ENCODE measurements around the gene G0S2.

G0S2 gene

DNA sequence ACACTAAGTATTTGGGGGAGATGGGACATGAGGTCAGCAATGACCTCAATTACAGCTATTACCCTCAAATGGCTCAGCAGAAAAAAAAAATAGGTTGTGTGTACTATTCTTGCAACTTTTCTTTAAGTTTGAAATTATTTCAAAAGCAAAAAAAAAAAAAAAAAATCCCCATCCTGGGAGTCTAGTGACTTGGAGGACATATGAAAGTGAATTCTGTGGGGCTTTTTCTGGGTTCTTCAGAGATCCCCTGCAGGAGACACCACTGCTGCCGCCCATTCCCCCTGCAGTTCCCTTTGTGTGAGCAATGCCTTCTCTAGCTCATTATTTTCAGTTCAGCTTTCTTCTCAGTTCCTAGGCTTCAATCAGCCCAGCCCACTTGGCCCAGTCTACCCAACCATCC, 46.1 kb downstream of the G0S2 start:
- no peak for DNase-seq

DNA sequence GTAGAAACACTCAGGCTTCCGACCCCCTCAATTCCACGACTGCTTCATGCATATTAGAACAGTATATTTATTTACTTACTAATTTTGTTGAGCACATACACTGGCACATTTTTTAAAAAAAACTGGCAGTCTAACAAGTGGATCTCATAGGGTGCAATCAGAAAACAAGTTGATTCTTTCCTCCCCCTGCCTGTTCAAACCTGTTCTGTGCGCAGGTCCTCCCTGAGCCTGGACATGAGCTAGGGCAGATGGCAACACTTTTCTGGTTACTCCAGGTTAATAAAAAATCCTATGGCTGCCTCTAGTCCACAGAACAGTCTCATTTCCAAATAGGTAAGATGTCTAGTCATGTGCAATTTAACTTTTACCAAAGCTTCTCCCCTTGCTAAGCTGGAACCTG, 48.1 kb downstream of the G0S2 start:
- no peak for DNase-seq

DNA sequence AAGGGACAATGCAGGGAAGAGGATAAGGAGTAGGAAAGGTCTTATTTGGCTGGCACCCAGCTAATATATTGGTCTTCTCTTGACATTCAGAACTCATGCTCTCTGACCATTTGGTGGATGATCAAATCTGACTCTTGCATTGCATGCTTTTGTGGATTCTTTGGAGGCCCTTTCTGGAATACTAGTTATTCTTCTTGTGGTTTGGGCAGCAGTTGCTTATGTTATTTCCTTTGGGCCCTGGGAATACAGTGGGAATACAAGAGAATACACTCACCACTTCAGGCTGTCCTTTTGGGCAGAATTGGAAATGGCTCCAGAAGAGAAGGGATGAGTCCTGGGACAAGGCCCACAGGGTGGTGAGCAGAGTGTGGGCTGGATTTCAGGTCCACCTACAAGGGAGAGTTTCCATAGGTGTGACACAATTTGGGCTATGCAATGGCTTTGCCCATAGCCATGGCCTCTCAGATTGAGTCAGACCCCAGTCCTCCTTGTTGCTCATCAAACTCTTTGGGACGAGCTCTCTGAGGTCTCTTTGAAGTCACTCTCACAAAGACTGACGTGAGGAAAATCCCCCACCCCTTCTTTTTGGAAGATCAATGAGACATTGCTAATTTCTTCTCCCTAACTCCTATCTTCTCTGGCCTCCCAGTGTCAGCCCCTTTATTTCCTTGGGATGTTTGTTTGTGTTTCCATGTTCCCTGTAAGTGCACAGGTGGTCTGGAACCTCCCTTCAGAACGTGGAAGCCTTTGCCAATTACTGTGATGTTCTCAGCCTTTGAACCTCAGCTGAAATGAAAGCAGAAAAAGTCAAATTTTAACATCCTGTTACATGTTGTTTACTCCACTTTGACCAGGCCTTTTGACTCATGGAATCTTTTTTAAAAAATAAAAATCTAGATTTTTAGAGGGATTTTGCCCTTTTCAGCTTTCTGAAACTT, 48.8 kb downstream of the G0S2 start:
- DNase-seq, result no peak
